GM12872 (cell line): ENCODE measurements around the gene TRABD2B.

Source experiments
- CTCF ChIP-seq: IDR thresholded peaks from 3 replicates; pipeline ENCODE4 v1.5.1; 2011; ENCODE audit warnings: low read depth, mild to moderate bottlenecking, low read length, moderate library complexity; ENCODE audit not compliant: insufficient read depth

The TRABD2B gene

GRCh38 chr1:47870946-47871676 is 126.1 kb downstream of the TRABD2B start:
- TF ChIP-seq CTCF, result no peak

- no peak for TF ChIP-seq CTCF
These were observed 126.7 kb downstream of the TRABD2B start for GRCh38 chr1:47870480-47870879.

GRCh38 chr1:47868348-47868676 is 128.9 kb downstream of the TRABD2B start:
- TF ChIP-seq CTCF, result no peak

GRCh38 chr1:47867438-47868347 is 129.5 kb downstream of the TRABD2B start:
- no peak for TF ChIP-seq CTCF

- TF ChIP-seq CTCF, result no peak
These were observed 130.4 kb downstream of the TRABD2B start for GRCh38 chr1:47866601-47867437.

GRCh38 chr1:47865881-47866535 is 131.2 kb downstream of the TRABD2B start:
- TF ChIP-seq CTCF, result no peak
